HAP-1 (cell line): Measurements from ENCODE around the gene TBC1D4.
"Not testable (repeated sequence)": the region's sequence is repeated elsewhere in the genome, so short reads cannot be mapped to it uniquely, and the experiment has no call there.

Experiments used
- DNase-seq, 2 experiments: peaks; one replicate each; pipeline ENCODE4 v3.0.0-alpha.2; 2016 to 2020; ENCODE audit warnings: low spot score in 2 of 2
- H3K27me3 ChIP-seq: fragments of 250-450 bp; sonication (Bioruptor Pico); 2 replicates; pipeline ENCODE4 v1.5.1; 2020; ENCODE audit warnings: low read depth, mild to moderate bottlenecking, moderate library complexity
- H3K36me3 ChIP-seq: fragments of 250-450 bp; sonication (Bioruptor Pico); replicated peaks from 2 replicates; pipeline ENCODE4 v1.5.1; 2020; ENCODE audit warnings: mild to moderate bottlenecking
- H3K4me1 ChIP-seq: fragments of 250-450 bp; sonication (Bioruptor Pico); 2 replicates; pipeline ENCODE4 v1.5.1; 2020; ENCODE audit warnings: mild to moderate bottlenecking
- H3K4me3 ChIP-seq: fragments of 250-450 bp; sonication (Bioruptor Pico); 2 replicates; pipeline ENCODE4 v1.5.1; 2020; ENCODE audit warnings: mild to moderate bottlenecking, moderate library complexity
- H3K9me3 ChIP-seq: fragments of 250-450 bp; sonication (Bioruptor Pico); 2 replicates; pipeline ENCODE4 v1.5.1; 2020; ENCODE audit warnings: mild to moderate bottlenecking, moderate library complexity
- in situ Hi-C: fragments of 300-500 bp; cut with MboI; formaldehyde crosslinking; loops from 3 replicates; pipeline ENCODE4 v1.14.3; 2020; ENCODE audit warnings: low sequenced_read_pairs, inconsistent platforms, mixed read lengths

The TBC1D4 gene

GRCh38 chr13:75452564-75452963 is 29.4 kb downstream of the TBC1D4 start:
- Histone ChIP-seq H3K36me3 (no peaks in the 10 kb centered on the region), H3K4me1 (peaks cover 5% of the 10 kb centered on the region; the same call in 1 of the 2 replicates), H3K9me3 (no peaks in the 10 kb centered on the region), H3K27me3 (no peaks in the 10 kb centered on the region), H3K4me3 (no peak overlapping the region)
- in situ Hi-C loops: no loop called here
- DNase-seq: no peak

- in situ Hi-C loops: no loop called here
- Histone ChIP-seq H3K4me3 (no peak overlapping the region), H3K27me3 (no peaks in the 10 kb centered on the region), H3K9me3 (no peaks in the 10 kb centered on the region), H3K36me3 (no peaks in the 10 kb centered on the region), H3K4me1 (no peaks in the 10 kb centered on the region; the same call in 1 of the 2 replicates)
- DNase-seq: no peak
Observed at GRCh38 chr13:75447493-75447892, 34.5 kb downstream of the TBC1D4 start.

GRCh38 chr13:75446874-75447273 is 35.1 kb downstream of the TBC1D4 start:
- no peak for DNase-seq
- Histone ChIP-seq H3K27me3 (no peaks in the 10 kb centered on the region), H3K36me3 (no peaks in the 10 kb centered on the region), H3K9me3 (no peaks in the 10 kb centered on the region), H3K4me3 (no peak overlapping the region), H3K4me1 (no peaks in the 10 kb centered on the region; the same call in 1 of the 2 replicates)
- in situ Hi-C loops: no loop called here

- no peaks in the 10 kb centered on the region; the same call in 1 of the 2 replicates for H3K4me1 ChIP-seq
- no peaks in the 10 kb centered on the region for H3K27me3 ChIP-seq
- in situ Hi-C loops: no loop called here
- no peak overlapping the region for H3K4me3 ChIP-seq
- no peak for DNase-seq
- no peaks in the 10 kb centered on the region for H3K9me3 ChIP-seq
- H3K36me3 ChIP-seq: no peaks in the 10 kb centered on the region
Observed at GRCh38 chr13:75445717-75446499, 36.1 kb downstream of the TBC1D4 start.

- Histone ChIP-seq H3K9me3 (no peaks in the 10 kb centered on the region), H3K4me3 (no peak overlapping the region), H3K27me3 (no peaks in the 10 kb centered on the region), H3K36me3 (no peaks in the 10 kb centered on the region), H3K4me1 (no peaks in the 10 kb centered on the region; the same call in 1 of the 2 replicates)
- DNase-seq: no peak
- in situ Hi-C loops: no loop called here
Observed at GRCh38 chr13:75444016-75444415, 38.0 kb downstream of the TBC1D4 start.

GRCh38 chr13:75443356-75443958 is 38.5 kb downstream of the TBC1D4 start:
- in situ Hi-C loops: no loop called here
- Histone ChIP-seq H3K27me3 (no peaks in the 10 kb centered on the region), H3K36me3 (no peaks in the 10 kb centered on the region), H3K4me1 (no peaks in the 10 kb centered on the region; the same call in 1 of the 2 replicates), H3K9me3 (no peaks in the 10 kb centered on the region), H3K4me3 (no peak overlapping the region)
- DNase-seq: no peak

- in situ Hi-C loops: no loop called here
Observed at GRCh38 chr13:75442736-75443234, 39.2 kb downstream of the TBC1D4 start.

GRCh38 chr13:75440100-75440499 is 41.9 kb downstream of the TBC1D4 start:
- Histone ChIP-seq H3K27me3 (no peaks in the 10 kb centered on the region), H3K36me3 (no peaks in the 10 kb centered on the region), H3K4me1 (no peaks in the 10 kb centered on the region; the same call in none of the 2 replicates), H3K9me3 (no peaks in the 10 kb centered on the region), H3K4me3 (no peak overlapping the region)
- DNase-seq: no peak
- in situ Hi-C loops: no loop called here

More at GRCh38 chr13:75442736-75443234, 39.2 kb downstream of the TBC1D4 start:
- H3K4me1 ChIP-seq: no peaks in the 10 kb centered on the region; the same call in none of the 2 replicates
- no peaks in the 10 kb centered on the region for H3K27me3 ChIP-seq
- no peak for DNase-seq
- H3K36me3 ChIP-seq: no peaks in the 10 kb centered on the region
- no peaks in the 10 kb centered on the region for H3K9me3 ChIP-seq
- no peak overlapping the region for H3K4me3 ChIP-seq

GRCh38 chr13:75437582-75438318 is 44.2 kb downstream of the TBC1D4 start:
- no peak overlapping the region for H3K4me3 ChIP-seq
- no peaks in the 10 kb centered on the region for H3K27me3 ChIP-seq
- H3K36me3 ChIP-seq: no peaks in the 10 kb centered on the region
- no peaks in the 10 kb centered on the region; the same call in 1 of the 2 replicates for H3K4me1 ChIP-seq
- peak; percentile 16 to 46 for DNase-seq
- H3K9me3 ChIP-seq: no peaks in the 10 kb centered on the region
- in situ Hi-C loops: no loop called here

- H3K4me3 ChIP-seq, in situ Hi-C loops, H3K9me3 ChIP-seq, H3K27me3 ChIP-seq, DNase-seq, H3K4me1 ChIP-seq, H3K36me3 ChIP-seq: not testable (repeated sequence)
Observed at GRCh38 chr13:75434126-75434525, 47.8 kb downstream of the TBC1D4 start.

- in situ Hi-C loops: no loop called here
- Histone ChIP-seq H3K27me3 (no peaks in the 10 kb centered on the region), H3K36me3 (no peaks in the 10 kb centered on the region), H3K9me3 (no peaks in the 10 kb centered on the region), H3K4me3 (no peak overlapping the region), H3K4me1 (peaks cover 5% of the 10 kb centered on the region; the same call in 1 of the 2 replicates)
- no peak for DNase-seq
Observed at GRCh38 chr13:75432811-75433244, 49.1 kb downstream of the TBC1D4 start.

GRCh38 chr13:75432045-75432444 is 49.9 kb downstream of the TBC1D4 start:
- H3K4me3 ChIP-seq: no peak overlapping the region
- H3K36me3 ChIP-seq: no peaks in the 10 kb centered on the region
- no peaks in the 10 kb centered on the region for H3K27me3 ChIP-seq
- in situ Hi-C loops: no loop called here
- DNase-seq: no peak
- H3K4me1 ChIP-seq: peaks cover 5% of the 10 kb centered on the region; the same call in 1 of the 2 replicates
- no peaks in the 10 kb centered on the region for H3K9me3 ChIP-seq

- no peak for DNase-seq
- Histone ChIP-seq H3K4me1 (peaks cover 5% of the 10 kb centered on the region; the same call in 1 of the 2 replicates), H3K4me3 (no peak overlapping the region), H3K27me3 (no peaks in the 10 kb centered on the region), H3K9me3 (no peaks in the 10 kb centered on the region), H3K36me3 (no peaks in the 10 kb centered on the region)
- in situ Hi-C loops: no loop called here
Observed at GRCh38 chr13:75430436-75431209, 51.3 kb downstream of the TBC1D4 start.
